AG04449 (cell line): ENCODE measurements around the gene MRPL54.

Experiments
- CTCF ChIA-PET: fragments of 350-600 bp; formaldehyde crosslinking; extraction: SDS; loops from one replicate; lab custom pipeline; 2021; ENCODE audit warnings: antibody characterized with exemption; lab: Yijun Ruan, JAX
- POLR2A ChIA-PET: fragments of 400-600, 350-600 bp; formaldehyde crosslinking; extraction: SDS; loops from one replicate; lab custom pipeline; 2020; ENCODE audit warnings: antibody characterized with exemption, inconsistent platforms; lab: Yijun Ruan, JAX
- DNase-seq: peaks from one replicate; pipeline ENCODE4 v3.0.0-alpha.2; 2010; ENCODE audit warnings: low read depth, low spot score
- H3K4me3 ChIP-seq: 2 replicates; pipeline ENCODE4 v1.5.1; 2011; ENCODE audit warnings: low read depth, mild to moderate bottlenecking, control low read depth, low read length
- CTCF ChIP-seq: IDR thresholded peaks from one replicate; pipeline ENCODE4 v1.5.1; 2011; ENCODE audit warnings: mild to moderate bottlenecking, moderate library complexity, low read length, control low read depth, inconsistent platforms; ENCODE audit not compliant: insufficient read depth; ENCODE audit errors: missing control alignments

MRPL54 gene

GRCh38 chr19:3785938-3786824 lies 23.7 kb downstream of the MRPL54 start, which contains the start of gene MATK:
TSS of gene MATK (minus strand) at chr19:3786381. CDS start at chr19:3785135, 1,246 bp downstream.
- H3K4me3 ChIP-seq: no peak within 1 kb of the TSS

GRCh38 chr19:3788996-3789778 lies 26.7 kb downstream of the MRPL54 start:
- ChIA-PET POLR2A (no interaction called here), CTCF (no interaction called here)
- no peak overlapping the region for H3K4me3 ChIP-seq
- DNase-seq: no peak
- TF ChIP-seq CTCF: no peak

More at GRCh38 chr19:3785938-3786824, 23.7 kb downstream of the MRPL54 start, which contains the start of gene MATK:
- DNase-seq: no peak
- TF ChIP-seq CTCF: no peak
- ChIA-PET POLR2A (no interaction called here), CTCF (interaction anchor here (0.6 kb wide), 1 partner anchor 106 kb away, joined by 3 read pairs; no protein-coding TSS in a partner anchor)

GRCh38 chr19:3790209-3790734 lies 27.8 kb downstream of the MRPL54 start:
- no peak for TF ChIP-seq CTCF
- H3K4me3 ChIP-seq: no peak overlapping the region
- ChIA-PET CTCF (no interaction called here), POLR2A (no interaction called here)
- no peak for DNase-seq

GRCh38 chr19:3790941-3791340 lies 28.5 kb downstream of the MRPL54 start:
- ChIA-PET CTCF (no interaction called here), POLR2A (no interaction called here)
- DNase-seq: no peak
- H3K4me3 ChIP-seq: no peak overlapping the region
- no peak for TF ChIP-seq CTCF

GRCh38 chr19:3792114-3792513 lies 29.6 kb downstream of the MRPL54 start:
- H3K4me3 ChIP-seq: no peak overlapping the region
- no peak for TF ChIP-seq CTCF
- POLR2A ChIA-PET: no interaction called here
- CTCF ChIA-PET: interaction anchor here (0.6 kb wide), 2 partner anchors 415 to 1235 kb away, joined by 3 read pairs; no protein-coding TSS in a partner anchor
- DNase-seq: no peak
